Ovary (tissue), 3 donors: ENCODE results near the gene ATP1A4.

Experiments
- CTCF ChIP-seq, 3 donors: fragments of 450-650 bp in 2 of 3; fragments of 200-600 bp in 1 of 3; IDR thresholded peaks; one replicate each; pipeline versions ENCODE4 v1.5.1 to v1.8.0; 2016 to 2022; ENCODE audit warnings: antibody characterized with exemption in 3 of 3, mild to moderate bottlenecking in 1 of 3
- POLR2A ChIP-seq: fragments of 450-650 bp; IDR thresholded peaks from one replicate; pipeline ENCODE4 v1.6.1; 2017; ENCODE audit warnings: antibody characterized with exemption, mild to moderate bottlenecking, moderate library complexity
- donor health status: DM: no; HTN: no; CAD: no.

GRCh38 chr1:160164121-160164520, 12.7 kb downstream of the ATP1A4 start:
- TF ChIP-seq CTCF (IDR thresholded peaks at IDR 0.05) (no peak), POLR2A (no peak)
